Keratinocyte (primary cell): ENCODE results near the gene EXOC3.

ENCODE experiments used
- EZH2 ChIP-seq: IDR thresholded peaks from one replicate; pipeline ENCODE4 v1.6.1; 2012; ENCODE audit warnings: inconsistent platforms, mild to moderate bottlenecking, low read length, moderate library complexity
- TF ChIP-seq, protein P1 (sequence below), 3 experiments: IDR thresholded peaks in 1 of 3; conservative IDR thresholded peaks in 1 of 3; optimal IDR thresholded peaks in 1 of 3; 2 replicates in 2 of 3; 3 replicates in 1 of 3; pipeline versions ENCODE3 to v1.5.1; 2011; ENCODE audit warnings: low read length in 3 of 3, mild to moderate bottlenecking in 3 of 3, moderate library complexity in 2 of 3, control low read depth in 1 of 3, inconsistent platforms in 1 of 3; ENCODE audit not compliant: insufficient read depth in 2 of 3; ENCODE audit errors: extremely low read depth in 1 of 3

DNA sequence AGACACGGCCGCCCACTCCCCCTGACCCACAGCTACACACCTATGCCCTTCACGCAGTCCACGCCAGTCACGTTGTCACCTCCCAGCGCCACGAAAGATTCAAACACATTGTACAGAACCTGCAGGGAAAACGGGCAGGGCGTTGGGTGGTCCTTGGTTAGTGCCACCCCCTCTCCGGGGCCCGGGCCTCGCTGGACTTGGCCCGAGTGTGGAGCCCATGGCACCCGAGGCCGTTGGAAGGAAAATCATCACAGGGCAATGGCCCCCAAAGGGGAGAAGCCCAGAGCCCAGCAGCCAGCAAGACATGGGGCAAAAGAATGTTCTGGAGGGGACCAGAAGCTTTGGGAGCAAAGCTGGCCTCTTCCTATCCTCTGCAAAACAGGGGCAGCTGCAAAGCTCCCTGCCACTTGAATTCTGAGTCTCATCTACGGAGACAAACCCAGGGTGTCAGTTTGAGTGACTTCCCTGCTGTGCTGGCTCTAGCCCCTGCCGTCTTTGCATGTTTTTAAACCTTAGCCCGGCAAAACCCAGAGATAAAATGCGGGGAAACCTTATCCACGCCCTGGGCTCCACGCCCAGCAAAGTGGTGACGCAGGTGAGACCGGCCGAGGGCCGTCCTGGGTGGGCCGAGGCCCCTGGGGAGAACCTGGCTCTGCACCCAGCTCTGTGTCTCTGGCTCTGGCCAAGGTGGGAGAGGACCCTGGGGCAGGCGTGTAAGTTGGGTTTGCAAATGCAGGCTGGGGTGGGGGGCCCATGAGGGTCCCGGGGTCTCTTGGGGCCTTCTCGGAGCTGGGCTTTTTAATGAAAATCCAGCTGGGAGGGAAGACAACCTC, 42.4 kb downstream of the EXOC3 start:
- TF ChIP-seq, protein P1, sequence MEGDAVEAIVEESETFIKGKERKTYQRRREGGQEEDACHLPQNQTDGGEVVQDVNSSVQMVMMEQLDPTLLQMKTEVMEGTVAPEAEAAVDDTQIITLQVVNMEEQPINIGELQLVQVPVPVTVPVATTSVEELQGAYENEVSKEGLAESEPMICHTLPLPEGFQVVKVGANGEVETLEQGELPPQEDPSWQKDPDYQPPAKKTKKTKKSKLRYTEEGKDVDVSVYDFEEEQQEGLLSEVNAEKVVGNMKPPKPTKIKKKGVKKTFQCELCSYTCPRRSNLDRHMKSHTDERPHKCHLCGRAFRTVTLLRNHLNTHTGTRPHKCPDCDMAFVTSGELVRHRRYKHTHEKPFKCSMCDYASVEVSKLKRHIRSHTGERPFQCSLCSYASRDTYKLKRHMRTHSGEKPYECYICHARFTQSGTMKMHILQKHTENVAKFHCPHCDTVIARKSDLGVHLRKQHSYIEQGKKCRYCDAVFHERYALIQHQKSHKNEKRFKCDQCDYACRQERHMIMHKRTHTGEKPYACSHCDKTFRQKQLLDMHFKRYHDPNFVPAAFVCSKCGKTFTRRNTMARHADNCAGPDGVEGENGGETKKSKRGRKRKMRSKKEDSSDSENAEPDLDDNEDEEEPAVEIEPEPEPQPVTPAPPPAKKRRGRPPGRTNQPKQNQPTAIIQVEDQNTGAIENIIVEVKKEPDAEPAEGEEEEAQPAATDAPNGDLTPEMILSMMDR (optimal IDR thresholded peaks at IDR 0.05 in 1 of 3, IDR thresholded peaks at IDR 0.05 in 1 of 3, conservative IDR thresholded peaks at IDR 0.05 in 1 of 3; ENCODE audit: extremely low read depth in 1 of 3, insufficient read depth in 2 of 3, low read length in 3 of 3) = no peak
- no peak for TF ChIP-seq EZH2
